ES-I3 (cell line): ENCODE results near the gene IQCC.

Experiments
- H3K36me3 ChIP-seq: 2 replicates; pipeline ENCODE4 v1.6.1; 2013; ENCODE audit warnings: mild to moderate bottlenecking, low read length, control low read depth, moderate library complexity; ENCODE audit not compliant: insufficient read depth
- H3K4me1 ChIP-seq: 2 replicates; pipeline ENCODE4 v1.6.1; 2013; ENCODE audit warnings: mild to moderate bottlenecking, control low read depth, low read length; ENCODE audit not compliant: insufficient read depth
- H3K9ac ChIP-seq: 2 replicates; pipeline ENCODE4 v1.6.1; 2013; ENCODE audit warnings: low read depth, mild to moderate bottlenecking, low read length, moderate library complexity
- H3K9me3 ChIP-seq: 2 replicates; pipeline ENCODE4 v1.6.1; 2013; ENCODE audit warnings: mild to moderate bottlenecking, low read length, moderate library complexity; ENCODE audit not compliant: control insufficient read depth, insufficient read depth

IQCC gene

GRCh38 chr1:32184650-32185049 is 20.8 kb upstream of the IQCC start:
- Histone ChIP-seq H3K4me1 (0 out of 2 replicates have a peak, but pooled peaks cover 7% of the 10 kb centered on the region), H3K36me3 (peaks cover 22% of the 10 kb centered on the region), H3K9ac (no peak overlapping the region), H3K9me3 (no peaks in the 10 kb centered on the region)

GRCh38 chr1:32186077-32186476 is 19.4 kb upstream of the IQCC start:
- peaks cover 31% of the 10 kb centered on the region for H3K36me3 ChIP-seq
- H3K9me3 ChIP-seq: no peaks in the 10 kb centered on the region
- no peak overlapping the region for H3K9ac ChIP-seq
- 0 out of 2 replicates have a peak, but pooled peaks cover 1% of the 10 kb centered on the region for H3K4me1 ChIP-seq

- no peak overlapping the region for H3K9ac ChIP-seq
- no peaks in the 10 kb centered on the region for H3K4me1 ChIP-seq
- H3K36me3 ChIP-seq: peaks cover 34% of the 10 kb centered on the region
- no peaks in the 10 kb centered on the region for H3K9me3 ChIP-seq
Measured at GRCh38 chr1:32186491-32186890, 19.0 kb upstream of the IQCC start.

- no peak overlapping the region for H3K9ac ChIP-seq
- no peaks in the 10 kb centered on the region for H3K4me1 ChIP-seq
- H3K36me3 ChIP-seq: peaks cover 39% of the 10 kb centered on the region
- no peaks in the 10 kb centered on the region for H3K9me3 ChIP-seq
Measured at GRCh38 chr1:32187850-32188249, 17.6 kb upstream of the IQCC start.

- Histone ChIP-seq H3K9ac (no peak overlapping the region), H3K9me3 (no peaks in the 10 kb centered on the region), H3K4me1 (no peaks in the 10 kb centered on the region), H3K36me3 (peaks cover 57% of the 10 kb centered on the region)
Measured at GRCh38 chr1:32192220-32192948, 13.1 kb upstream of the IQCC start.

GRCh38 chr1:32194984-32195383 is 10.5 kb upstream of the IQCC start:
- H3K36me3 ChIP-seq: peaks cover 45% of the 10 kb centered on the region
- H3K9me3 ChIP-seq: no peaks in the 10 kb centered on the region

GRCh38 chr1:32195531-32195930 is 9.9 kb upstream of the IQCC start:
- Histone ChIP-seq H3K4me1 (peaks cover 19% of the 10 kb centered on the region; the same call in 1 of the 2 replicates), H3K36me3 (peaks cover 40% of the 10 kb centered on the region)

More at GRCh38 chr1:32194984-32195383, 10.5 kb upstream of the IQCC start:
- Histone ChIP-seq H3K4me1 (peaks cover 18% of the 10 kb centered on the region; the same call in 1 of the 2 replicates), H3K9ac (no peak overlapping the region)

GRCh38 chr1:32195972-32196823 is 9.3 kb upstream of the IQCC start:
- Histone ChIP-seq H3K36me3 (peaks cover 37% of the 10 kb centered on the region), H3K4me1 (peaks cover 19% of the 10 kb centered on the region; the same call in 1 of the 2 replicates), H3K9me3 (no peaks in the 10 kb centered on the region), H3K9ac (no peak overlapping the region)

More at GRCh38 chr1:32195531-32195930, 9.9 kb upstream of the IQCC start:
- H3K9me3 ChIP-seq: no peaks in the 10 kb centered on the region
- H3K9ac ChIP-seq: no peak overlapping the region

GRCh38 chr1:32197074-32197473 is 8.4 kb upstream of the IQCC start:
- Histone ChIP-seq H3K4me1 (peaks cover 25% of the 10 kb centered on the region; the same call in 1 of the 2 replicates), H3K9me3 (no peaks in the 10 kb centered on the region), H3K36me3 (peaks cover 32% of the 10 kb centered on the region), H3K9ac (no peak overlapping the region)

GRCh38 chr1:32197837-32198236 is 7.6 kb upstream of the IQCC start:
- Histone ChIP-seq H3K4me1 (peaks cover 25% of the 10 kb centered on the region; the same call in 1 of the 2 replicates), H3K36me3 (peaks cover 30% of the 10 kb centered on the region)

GRCh38 chr1:32198237-32199042 is 7.0 kb upstream of the IQCC start:
- Histone ChIP-seq H3K9me3 (no peaks in the 10 kb centered on the region), H3K36me3 (peaks cover 25% of the 10 kb centered on the region), H3K4me1 (peaks cover 25% of the 10 kb centered on the region; the same call in 1 of the 2 replicates), H3K9ac (no peak overlapping the region)

More at GRCh38 chr1:32197837-32198236, 7.6 kb upstream of the IQCC start:
- H3K9me3 ChIP-seq: no peaks in the 10 kb centered on the region
- H3K9ac ChIP-seq: no peak overlapping the region

- H3K9ac ChIP-seq: no peak overlapping the region
Measured at GRCh38 chr1:32199043-32199716, 6.3 kb upstream of the IQCC start.

GRCh38 chr1:32199717-32200072 is 5.8 kb upstream of the IQCC start:
- Histone ChIP-seq H3K4me1 (peaks cover 25% of the 10 kb centered on the region; the same call in 1 of the 2 replicates), H3K9me3 (no peaks in the 10 kb centered on the region), H3K36me3 (peaks cover 20% of the 10 kb centered on the region), H3K9ac (peak overlapping the region; percentile 59)

More at GRCh38 chr1:32199043-32199716, 6.3 kb upstream of the IQCC start:
- H3K36me3 ChIP-seq: peaks cover 22% of the 10 kb centered on the region
- peaks cover 25% of the 10 kb centered on the region; the same call in 1 of the 2 replicates for H3K4me1 ChIP-seq
- no peaks in the 10 kb centered on the region for H3K9me3 ChIP-seq
